ENCODE measurements around the gene SIX5.

- TF ChIP-seq CTCF (IDR thresholded peaks at IDR 0.05; ENCODE audit: low read depth, low read length) (no peak), EZH2phosphoT487 (IDR thresholded peaks at IDR 0.05; ENCODE audit: low read depth) (no peak)
Observed at GRCh38 chr19:45780448-45781213, 11.6 kb upstream of the SIX5 start.

Measured in OCI-LY3 (cell line).